ENCODE results near the gene TPCN2. TPM values are rescaled to one million over a fixed set of nuclear protein-coding genes. Genes with fewer than 3 reads are reported as not detected.

Gene TPCN2
- total and polyA plus RNA-seq, 2 of the 8 experiments (the other 6 are each of a cell fraction or from before 2014, with no cell fraction given) = 9.7 to 18.6 TPM

GRCh38 chr11:69011624-69012091 lies 37.1 kb upstream of the TPCN2 start:
- H2BK12ac ChIP-seq (ENCODE audit: low read depth, low read length) = peak overlapping the region; percentile 92; the same call in 1 of the 2 replicates
- no peak overlapping the region for H2AFZ ChIP-seq (ENCODE audit: low read length)
- no peak overlapping the region for H3K9ac ChIP-seq (replicated peaks in 1 of 4; ENCODE audit: extremely low read depth in 1 of 4, low read depth in 3 of 4, low read length in 3 of 4)
- ChIA-PET CTCF (ENCODE audit: partially characterized antibody) (interaction anchor here (1.2 to 3.9 kb wide), 12 partner anchors 9 to 364 kb away, joined by 3 to 14 read pairs (median 8); no protein-coding TSS in a partner anchor), POLR2A (ENCODE audit: partially characterized antibody) (interaction anchor here (0.7 to 2.6 kb wide), 8 partner anchors 10 to 627 kb away, joined by 3 to 10 read pairs (median 4); partner anchors contain the start of gene TPCN2)
- peak overlapping the region; percentile 77; the same call in 1 of the 2 replicates for H2BK5ac ChIP-seq (ENCODE audit: low read depth, low read length)
- H3K56ac ChIP-seq (replicated peaks; ENCODE audit: insufficient read length, low read depth, low read length) = no peak overlapping the region
- H4K91ac ChIP-seq (replicated peaks; ENCODE audit: insufficient read length, low read length) = no peak overlapping the region
- H3K79me2 ChIP-seq (ENCODE audit: control insufficient read depth in 1 of 2, insufficient read depth in 2 of 2, low read length in 2 of 2) = no peaks in the 10 kb centered on the region
- peaks cover 9 to 45% (median 32%) of the 10 kb centered on the region in 4 experiments for H3K4me1 ChIP-seq (replicated peaks in 1 of 4; ENCODE audit: control insufficient read depth in 3 of 4, insufficient read depth in 4 of 4, low read length in 3 of 4)
- H3K9me3 ChIP-seq (ENCODE audit: insufficient read depth in 2 of 2, low read depth in 1 of 2, low read length in 1 of 2) = no peaks in the 10 kb centered on the region
- H3K36me3 ChIP-seq (ENCODE audit: control insufficient read depth in 2 of 4, insufficient read depth in 4 of 4, low read length in 3 of 4) = no peaks in the 10 kb centered on the region
- no peak overlapping the region for H3K4ac ChIP-seq (replicated peaks; ENCODE audit: insufficient read length, low read depth, low read length)
- no peak overlapping the region for H3K14ac ChIP-seq (ENCODE audit: insufficient read length)
- H4K20me1 ChIP-seq (replicated peaks in 1 of 2; ENCODE audit: control insufficient read depth in 1 of 2, insufficient read depth in 2 of 2, low read length in 2 of 2) = no peaks in the 10 kb centered on the region
- H2AK5ac ChIP-seq (ENCODE audit: low read depth, low read length) = peak overlapping the region; percentile 66; the same call in 1 of the 2 replicates
- H3K79me1 ChIP-seq (ENCODE audit: low read depth, low read length) = no peaks in the 10 kb centered on the region
- H2BK20ac ChIP-seq (ENCODE audit: low read length) = no peak overlapping the region
- H3K23ac ChIP-seq (ENCODE audit: insufficient read length) = no peak overlapping the region
- H3K18ac ChIP-seq (ENCODE audit: extremely low read depth, low read length) = peak overlapping the region; percentile 95
- peaks cover 22% of the 10 kb centered on the region; the same call in 1 of the 2 replicates for H3K23me2 ChIP-seq (ENCODE audit: low read depth, low read length)
- no peak overlapping the region for H3K27ac ChIP-seq (ENCODE audit: low read depth, low read length)
- H3K27me3 ChIP-seq (replicated peaks in 1 of 4; ENCODE audit: control insufficient read depth in 3 of 4, extremely low read depth in 1 of 4, insufficient read depth in 3 of 4, low read length in 3 of 4) = peaks cover 0 to 4% (median 0%) of the 10 kb centered on the region in 4 experiments; a peak in 4 of 7 replicates
- H4K5ac ChIP-seq (ENCODE audit: insufficient read length, low read depth, low read length) = no peak overlapping the region
- no peak overlapping the region for H2BK120ac ChIP-seq (replicated peaks; ENCODE audit: low read depth, low read length)
- WGBS, 2 experiments (ENCODE audit: extremely low coverage in 1 of 2, insufficient coverage in 1 of 2, insufficient read length in 1 of 2, insufficient replicate concordance in 2 of 2, low coverage in 1 of 2, low lambda C conversion rate in 2 of 2, missing lambda C conversion rate in 1 of 2) = 81% methylated on average over 7 of the region's 9 CpGs; no CpG with 5 or more reads in 1 of the 2 experiments
- DNase-seq (ENCODE audit: low read depth in 1 of 2, low spot score in 2 of 2) = no peak
- peak overlapping the region in 1 of 4 experiments; percentile 50; a peak in 1 of 8 replicates for H3K4me3 ChIP-seq (ENCODE audit: extremely low read depth in 1 of 4, insufficient read depth in 2 of 4, low read depth in 3 of 4, low read length in 4 of 4)
- no peak for FAIRE-seq
- H3K4me2 ChIP-seq (ENCODE audit: insufficient read depth in 1 of 2, low read depth in 2 of 2, low read length in 2 of 2) = peak overlapping the region; percentile 69 to 85
- H2BK15ac ChIP-seq (ENCODE audit: low read length) = peak overlapping the region; percentile 98; the same call in 1 of the 2 replicates
- no peak overlapping the region for H4K8ac ChIP-seq (ENCODE audit: extremely low read depth, insufficient read depth, low read length)
- TF ChIP-seq POLR2AphosphoS5 (IDR thresholded peaks at IDR 0.05; ENCODE audit: low read depth, low read length) (no peak), FOSL1 (IDR thresholded peaks at IDR 0.05; ENCODE audit: insufficient read depth, low read depth, low read length) (no peak), E2F6 (IDR thresholded peaks at IDR 0.05) (no peak), NRF1 (IDR thresholded peaks at IDR 0.05; ENCODE audit: low read depth, low read length) (no peak), JUND (IDR thresholded peaks at IDR 0.05; ENCODE audit: low read length) (no peak), SP1 (IDR thresholded peaks at IDR 0.05; ENCODE audit: low read depth, low read length) (no peak), CHD1 (IDR thresholded peaks at IDR 0.05; ENCODE audit: low read depth, low read length) (no peak), BCL11A (IDR thresholded peaks at IDR 0.05; ENCODE audit: low read depth in 2 of 2, low read length in 2 of 2) (no peak), RBBP5 (IDR thresholded peaks at IDR 0.05; ENCODE audit: borderline replicate concordance, low read depth, low read length) (no peak), RAD21 (IDR thresholded peaks at IDR 0.05 in 1 of 2, conservative IDR thresholded peaks at IDR 0.05 in 1 of 2; ENCODE audit: low read depth in 2 of 2, low read length in 2 of 2) (no peak), CHD2 (IDR thresholded peaks at IDR 0.05; ENCODE audit: low read length) (no peak), KDM4A (IDR thresholded peaks at IDR 0.05; ENCODE audit: low read depth, low read length, severe bottlenecking) (no peak), POU5F1 (IDR thresholded peaks at IDR 0.05; ENCODE audit: low read depth, low read length) (no peak)
